Activated CD8-positive, alpha-beta memory T cell treated with anti-CD3 and anti-CD28 coated beads, Interleukin-2, amount 10 ng/mL, durations not matched to agents 7 days and 5 days (primary cell): ENCODE results near the gene EIF2D. TPM values are rescaled to one million over a fixed set of nuclear protein-coding genes. Genes with fewer than 3 reads are reported as not detected.
A peak's percentile ranks its signal among the peaks of the same experiment; 100 is the strongest.
"Not testable (repeated sequence)": the region's sequence is repeated elsewhere in the genome, so short reads cannot be mapped to it uniquely, and the experiment has no call there.

Experiments used
- ATAC-seq: fragments of 150-1000 bp; cut with Tn5 transposase; one replicate; pipeline ENCODE4 v1.10.0; 2021; ENCODE audit warnings: moderate library complexity
- CTCF ChIA-PET: fragments of 350-600 bp; sonication (Branson Sonifier 250); formaldehyde crosslinking; loops from one replicate; lab custom pipeline; 2021; ENCODE audit warnings: antibody characterized with exemption; lab: Charles Lee
- DNase-seq: peaks from one replicate; pipeline ENCODE4 v3.0.0-alpha.2; 2020
- H3K27ac Mint-ChIP-seq: one replicate; pipeline ENCODE4 v1.8.0; 2021; ENCODE audit warnings: mild to moderate bottlenecking, mixed read lengths
- H3K27me3 Mint-ChIP-seq: one replicate; pipeline ENCODE4 v1.8.0; 2021; ENCODE audit warnings: mixed read lengths
- H3K36me3 Mint-ChIP-seq: one replicate; pipeline ENCODE4 v1.8.0; 2021; ENCODE audit warnings: mild to moderate bottlenecking, mixed read lengths
- H3K4me1 Mint-ChIP-seq: one replicate; pipeline ENCODE4 v1.8.0; 2021; ENCODE audit warnings: mixed read lengths
- H3K4me3 Mint-ChIP-seq: one replicate; pipeline ENCODE4 v1.8.0; 2021; ENCODE audit warnings: mild to moderate bottlenecking, moderate library complexity, mixed read lengths
- H3K9me3 Mint-ChIP-seq: one replicate; pipeline ENCODE4 v1.8.0; 2022; ENCODE audit warnings: low read depth, mixed read lengths
- total RNA-seq, 2 experiments: library from RNA; stranded (reverse); gene quantifications; one replicate each; pipeline ENCODE4 v1.2.3, GENCODE V29; 2021

EIF2D gene
- total RNA-seq, 2 experiments from 2014 or later: 51.7 to 68.4 TPM

GRCh38 chr1:206581114-206581497 is 31.2 kb downstream of the EIF2D start:
- not testable (repeated sequence) for H3K27me3 Mint-ChIP-seq, DNase-seq, H3K9me3 Mint-ChIP-seq, ATAC-seq
- CTCF ChIA-PET: interaction anchor here (0.6 to 17.5 kb wide), 14 partner anchors 10 to 134 kb away, joined by 3 to 490 read pairs (median 5); partner anchors contain the start of genes IKBKE and RASSF5
- H3K27ac Mint-ChIP-seq: peak overlapping the region; percentile 95
- peak overlapping the region; percentile 61 for H3K4me3 Mint-ChIP-seq
- H3K36me3 Mint-ChIP-seq: peaks cover 77% of the 10 kb centered on the region
- peaks cover 93% of the 10 kb centered on the region for H3K4me1 Mint-ChIP-seq

- Mint-ChIP-seq H3K36me3 (peaks cover 73% of the 10 kb centered on the region), H3K9me3 (no peaks in the 10 kb centered on the region), H3K27me3 (no peaks in the 10 kb centered on the region), H3K4me3 (peak overlapping the region; percentile 61), H3K4me1 (peaks cover 95% of the 10 kb centered on the region), H3K27ac (peak overlapping the region; percentile 95)
- DNase-seq: no peak
- peak; percentile 40 for ATAC-seq
- CTCF ChIA-PET: interaction anchor here (1.0 to 17.5 kb wide), 13 partner anchors 11 to 110 kb away, joined by 3 to 490 read pairs (median 5); partner anchors contain the start of genes EIF2D, IKBKE and RASSF5
These were observed 31.7 kb downstream of the EIF2D start for GRCh38 chr1:206580438-206581113.

GRCh38 chr1:206579747-206580437 is 32.4 kb downstream of the EIF2D start:
- Mint-ChIP-seq H3K4me1 (peaks cover 96% of the 10 kb centered on the region), H3K27ac (peak overlapping the region; percentile 95), H3K36me3 (peaks cover 69% of the 10 kb centered on the region), H3K27me3 (no peaks in the 10 kb centered on the region), H3K9me3 (no peaks in the 10 kb centered on the region), H3K4me3 (peak overlapping the region; percentile 61)
- peak; percentile 99 for DNase-seq
- CTCF ChIA-PET: interaction anchor here (1.0 to 17.5 kb wide), 10 partner anchors 9 to 109 kb away, joined by 3 to 490 read pairs (median 6); partner anchors contain the start of genes EIF2D and IKBKE
- ATAC-seq: peak; percentile 66

- peaks cover 96% of the 10 kb centered on the region for H3K4me1 Mint-ChIP-seq
- no peaks in the 10 kb centered on the region for H3K27me3 Mint-ChIP-seq
- CTCF ChIA-PET: interaction anchor here (1.0 to 17.5 kb wide), 9 partner anchors 9 to 108 kb away, joined by 3 to 490 read pairs (median 9); partner anchors contain the start of genes EIF2D and IKBKE
- peak overlapping the region; percentile 95 for H3K27ac Mint-ChIP-seq
- ATAC-seq (no peak), DNase-seq (no peak)
- H3K36me3 Mint-ChIP-seq: peaks cover 64% of the 10 kb centered on the region
- no peaks in the 10 kb centered on the region for H3K9me3 Mint-ChIP-seq
- peak overlapping the region; percentile 61 for H3K4me3 Mint-ChIP-seq
These were observed 33.3 kb downstream of the EIF2D start for GRCh38 chr1:206578978-206579374.

GRCh38 chr1:206578068-206578977 is 33.9 kb downstream of the EIF2D start:
- peak overlapping the region; percentile 95 for H3K27ac Mint-ChIP-seq
- DNase-seq: no peak

GRCh38 chr1:206577626-206578025 is 34.6 kb downstream of the EIF2D start:
- Mint-ChIP-seq H3K27ac (peak overlapping the region; percentile 95), H3K4me1 (peaks cover 97% of the 10 kb centered on the region), H3K27me3 (no peaks in the 10 kb centered on the region), H3K9me3 (no peaks in the 10 kb centered on the region), H3K4me3 (peak overlapping the region; percentile 20), H3K36me3 (peaks cover 65% of the 10 kb centered on the region)
- CTCF ChIA-PET: interaction anchor here (0.7 to 17.5 kb wide), 5 partner anchors 10 to 58 kb away, joined by 3 to 490 read pairs (median 11); partner anchors contain the start of gene EIF2D
- DNase-seq (no peak), ATAC-seq (no peak)

More at GRCh38 chr1:206578068-206578977, 33.9 kb downstream of the EIF2D start:
- peaks cover 97% of the 10 kb centered on the region for H3K4me1 Mint-ChIP-seq
- no peaks in the 10 kb centered on the region for H3K27me3 Mint-ChIP-seq
- CTCF ChIA-PET: interaction anchor here (0.7 to 17.5 kb wide), 8 partner anchors 10 to 107 kb away, joined by 3 to 490 read pairs (median 6); partner anchors contain the start of gene EIF2D
- H3K36me3 Mint-ChIP-seq: peaks cover 64% of the 10 kb centered on the region
- H3K4me3 Mint-ChIP-seq: peak overlapping the region; percentile 47
- peak; percentile 35 for ATAC-seq
- H3K9me3 Mint-ChIP-seq: no peaks in the 10 kb centered on the region

- Mint-ChIP-seq H3K4me3 (peak overlapping the region; percentile 70), H3K36me3 (peaks cover 67% of the 10 kb centered on the region), H3K27me3 (no peaks in the 10 kb centered on the region), H3K4me1 (peaks cover 96% of the 10 kb centered on the region), H3K9me3 (no peaks in the 10 kb centered on the region), H3K27ac (peak overlapping the region; percentile 95)
- DNase-seq (no peak), ATAC-seq (no peak)
- CTCF ChIA-PET: interaction anchor here (0.5 to 17.5 kb wide), 10 partner anchors 8 to 106 kb away, joined by 3 to 490 read pairs (median 4); partner anchors contain the start of genes DYRK3 and IKBKE
These were observed 36.1 kb downstream of the EIF2D start for GRCh38 chr1:206575894-206576737.

- Mint-ChIP-seq H3K36me3 (peaks cover 65% of the 10 kb centered on the region), H3K4me1 (peaks cover 96% of the 10 kb centered on the region), H3K27ac (peak overlapping the region; percentile 95), H3K27me3 (no peaks in the 10 kb centered on the region), H3K4me3 (peak overlapping the region; percentile 70), H3K9me3 (no peaks in the 10 kb centered on the region)
- ATAC-seq (peak; percentile 54), DNase-seq (peak; percentile 80)
- CTCF ChIA-PET: interaction anchor here (0.8 to 17.5 kb wide), 9 partner anchors 9 to 105 kb away, joined by 3 to 490 read pairs (median 5); partner anchors contain the start of genes DYRK3 and IKBKE
These were observed 36.9 kb downstream of the EIF2D start for GRCh38 chr1:206575165-206575893.

- CTCF ChIA-PET: interaction anchor here (3.1 to 17.5 kb wide), 3 partner anchors 14 to 103 kb away, joined by 13 to 490 read pairs (median 381); partner anchors contain the start of gene IKBKE
- ATAC-seq (no peak), DNase-seq (no peak)
- Mint-ChIP-seq H3K4me3 (no peak overlapping the region), H3K9me3 (no peaks in the 10 kb centered on the region), H3K36me3 (peaks cover 64% of the 10 kb centered on the region), H3K27me3 (no peaks in the 10 kb centered on the region), H3K27ac (peak overlapping the region; percentile 95), H3K4me1 (peaks cover 94% of the 10 kb centered on the region)
These were observed 38.5 kb downstream of the EIF2D start for GRCh38 chr1:206573762-206574161.

GRCh38 chr1:206573319-206573718 is 38.9 kb downstream of the EIF2D start:
- H3K27me3 Mint-ChIP-seq: no peaks in the 10 kb centered on the region
- H3K9me3 Mint-ChIP-seq: no peaks in the 10 kb centered on the region
- ATAC-seq (no peak), DNase-seq (no peak)
- H3K36me3 Mint-ChIP-seq: peaks cover 66% of the 10 kb centered on the region
- CTCF ChIA-PET: interaction anchor here (13.5 to 17.5 kb wide), 2 partner anchors 13 to 32 kb away, joined by 381 to 490 read pairs; no protein-coding TSS in a partner anchor
- peaks cover 94% of the 10 kb centered on the region for H3K4me1 Mint-ChIP-seq
- peak overlapping the region; percentile 95 for H3K27ac Mint-ChIP-seq
- H3K4me3 Mint-ChIP-seq: no peak overlapping the region

GRCh38 chr1:206572835-206573234 is 39.4 kb downstream of the EIF2D start:
- ATAC-seq: no peak
- DNase-seq: no peak
- peaks cover 94% of the 10 kb centered on the region for H3K4me1 Mint-ChIP-seq
- H3K4me3 Mint-ChIP-seq: no peak overlapping the region
- CTCF ChIA-PET: interaction anchor here (1.0 to 17.5 kb wide), 4 partner anchors 11 to 32 kb away, joined by 4 to 490 read pairs (median 193); no protein-coding TSS in a partner anchor
- peak overlapping the region; percentile 95 for H3K27ac Mint-ChIP-seq
- H3K27me3 Mint-ChIP-seq: no peaks in the 10 kb centered on the region
- peaks cover 65% of the 10 kb centered on the region for H3K36me3 Mint-ChIP-seq
- no peaks in the 10 kb centered on the region for H3K9me3 Mint-ChIP-seq
